GM21619 (cell line): ENCODE measurements around the gene FAM229B.
"Not testable (repeated sequence)": the region's sequence is repeated elsewhere in the genome, so short reads cannot be mapped to it uniquely, and the experiment has no call there.

Source experiments
- ATAC-seq: cut with Tn5 transposase; IDR thresholded peaks from one replicate; pipeline ENCODE4 v1.9.1; 2021; ENCODE audit not compliant: unreplicated experiment

The FAM229B gene

GRCh38 chr6:112087136-112087911 lies at the start of gene FAM229B, which contains the start of gene TUBE1:
Gene FAM229B, plus strand, starts transcription at chr6:112087591. Its CDS starts 11,693 bp downstream, at chr6:112099284.
Gene TUBE1, minus strand, starts transcription at chr6:112087482. Its CDS starts 48 bp downstream, at chr6:112087434.
- peak; percentile 97 for ATAC-seq

GRCh38 chr6:112037783-112038216 lies 49.6 kb upstream of the FAM229B start:
- no peak for ATAC-seq

GRCh38 chr6:112038268-112038667 lies 49.1 kb upstream of the FAM229B start:
- no peak for ATAC-seq

- no peak for ATAC-seq
Measured at GRCh38 chr6:112038756-112039430, 48.5 kb upstream of the FAM229B start.

GRCh38 chr6:112039431-112039770 lies 48.0 kb upstream of the FAM229B start:
- no peak for ATAC-seq

- ATAC-seq = no peak
Measured at GRCh38 chr6:112040956-112041355, 46.4 kb upstream of the FAM229B start.

GRCh38 chr6:112041535-112041934 lies 45.9 kb upstream of the FAM229B start:
- no peak for ATAC-seq

- peak; percentile 94 for ATAC-seq
Measured at GRCh38 chr6:112043032-112044007, 44.1 kb upstream of the FAM229B start.

- no peak for ATAC-seq
Measured at GRCh38 chr6:112044196-112044595, 43.2 kb upstream of the FAM229B start.

- no peak for ATAC-seq
Measured at GRCh38 chr6:112044856-112045255, 42.5 kb upstream of the FAM229B start.

GRCh38 chr6:112047523-112047922 lies 39.9 kb upstream of the FAM229B start:
- ATAC-seq = not testable (repeated sequence)

GRCh38 chr6:112049026-112049799 lies 38.2 kb upstream of the FAM229B start:
- no peak for ATAC-seq

GRCh38 chr6:112049996-112050395 lies 37.4 kb upstream of the FAM229B start:
- ATAC-seq = no peak

GRCh38 chr6:112050429-112050828 lies 37.0 kb upstream of the FAM229B start:
- ATAC-seq = no peak

GRCh38 chr6:112051251-112051740 lies 36.1 kb upstream of the FAM229B start:
- ATAC-seq = not testable (repeated sequence)

GRCh38 chr6:112054001-112054400 lies 33.4 kb upstream of the FAM229B start, which contains the start of gene CCN6:
Gene CCN6, plus strand, starts transcription at chr6:112054104. Its CDS starts 254 bp downstream, at chr6:112054358.
- ATAC-seq = no peak

GRCh38 chr6:112054555-112055190 lies 32.7 kb upstream of the FAM229B start:
- no peak for ATAC-seq

- no peak for ATAC-seq
Measured at GRCh38 chr6:112058243-112059032, 29.0 kb upstream of the FAM229B start.

- no peak for ATAC-seq
Measured at GRCh38 chr6:112061605-112062004, 25.8 kb upstream of the FAM229B start.
